ENCODE data around the gene SHB. TPM values are rescaled to one million over a fixed set of nuclear protein-coding genes. Genes with fewer than 3 reads are reported as not detected.

Gene SHB
- total and polyA plus RNA-seq, 2 of the 13 experiments (the other 11 are each of a cell fraction or from before 2014, with no cell fraction given): 19.4 to 20.7 TPM

DNA sequence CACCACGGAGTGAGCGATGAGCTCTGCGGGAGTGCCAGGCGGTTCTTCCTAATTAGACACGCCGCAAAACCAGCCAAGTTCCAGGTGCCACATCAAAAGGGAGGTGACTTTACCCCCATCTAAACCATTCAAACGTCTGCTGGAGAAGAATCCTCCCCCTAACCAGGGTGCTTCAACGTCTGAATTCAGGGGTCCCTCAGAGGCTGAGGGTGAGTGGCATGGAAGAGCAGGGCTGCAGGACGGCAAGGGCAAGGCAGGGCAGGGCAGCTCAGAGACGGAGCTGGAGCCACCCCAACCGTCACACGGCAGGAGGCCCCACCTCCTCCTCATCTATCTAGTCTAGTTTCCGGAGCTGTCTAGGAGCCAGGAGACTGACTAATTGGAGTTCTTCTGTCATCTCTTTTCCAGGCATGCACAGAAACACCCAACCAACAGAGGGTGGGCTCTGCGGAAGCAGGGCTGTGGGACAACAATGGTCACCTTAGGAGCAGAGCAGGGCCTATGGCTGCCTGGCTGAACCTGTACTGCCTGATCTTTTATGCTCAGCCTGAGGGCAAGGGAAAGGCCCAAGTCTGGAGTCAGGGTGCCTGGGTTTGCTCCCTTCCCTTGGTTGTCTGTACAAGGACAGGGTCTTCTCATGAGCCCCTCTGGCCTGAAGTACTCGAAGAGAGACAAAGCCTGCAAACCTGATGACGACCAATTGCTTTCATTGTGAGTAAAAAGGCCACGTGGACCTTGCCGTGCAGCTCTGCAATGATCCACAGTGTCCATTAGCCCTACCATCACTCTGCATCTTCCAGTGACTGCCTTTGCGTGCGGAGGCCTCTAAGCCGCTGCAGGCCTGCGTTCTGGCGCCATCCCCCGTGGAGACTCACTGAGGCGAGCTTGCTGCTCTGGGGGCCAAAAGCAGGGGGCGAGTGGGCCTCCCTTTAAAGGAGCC is 84.1 kb downstream of the SHB start:
- Histone ChIP-seq H3K4me3 (replicated peaks in 1 of 3; ENCODE audit: insufficient read depth in 1 of 3, low read depth in 2 of 3, low read length in 3 of 3) (no peak overlapping the region), H3K4me1 (ENCODE audit: insufficient read depth, low read length) (0 out of 2 replicates have a peak, but pooled peaks cover 8% of the 10 kb centered on the region), H3K9ac (ENCODE audit: insufficient read depth, low read depth, low read length) (no peak overlapping the region), H3K27me3 (ENCODE audit: control insufficient read depth in 1 of 2, insufficient read depth in 2 of 2, low read length in 2 of 2) (no peaks in the 10 kb centered on the region), H2AFZ (ENCODE audit: low read length) (no peak overlapping the region), H3K4me2 (ENCODE audit: low read depth, low read length) (no peak overlapping the region), H3K79me2 (ENCODE audit: insufficient read depth, low read length) (peaks cover 42% of the 10 kb centered on the region), H3K27ac (ENCODE audit: extremely low read length, insufficient read depth, low read length) (no peak overlapping the region), H4K20me1 (ENCODE audit: insufficient read depth, low read length) (peaks cover 53% of the 10 kb centered on the region), H3K9me3 (ENCODE audit: low read length) (no peaks in the 10 kb centered on the region), H3K36me3 (replicated peaks in 1 of 2; ENCODE audit: control insufficient read depth in 1 of 2, insufficient read depth in 2 of 2, low read length in 2 of 2) (peaks cover 15 to 65% of the 10 kb centered on the region in 2 experiments)
- in situ Hi-C loops (cut with HindIII; ENCODE audit: extremely low pct_ligation_motif_present, low pct_unique_long_range_greater_than_20kb) (no loop called here), intact Hi-C loops (cut with micrococcal nuclease; ENCODE audit: unreplicated experiment) (no loop called here)
- no TSS peak for BruUV-seq (replicated peaks)
- 95% methylated on average over 21 of the region's 26 CpGs for WGBS (ENCODE audit: low lambda C conversion rate)
- no peak for TF ChIP-seq GFI1 (CRISPR knock-in tag; IDR thresholded peaks at IDR 0.05; ENCODE audit: borderline replicate concordance)
- TF ChIP-seq, protein P1, sequence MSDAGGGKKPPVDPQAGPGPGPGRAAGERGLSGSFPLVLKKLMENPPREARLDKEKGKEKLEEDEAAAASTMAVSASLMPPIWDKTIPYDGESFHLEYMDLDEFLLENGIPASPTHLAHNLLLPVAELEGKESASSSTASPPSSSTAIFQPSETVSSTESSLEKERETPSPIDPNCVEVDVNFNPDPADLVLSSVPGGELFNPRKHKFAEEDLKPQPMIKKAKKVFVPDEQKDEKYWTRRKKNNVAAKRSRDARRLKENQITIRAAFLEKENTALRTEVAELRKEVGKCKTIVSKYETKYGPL (CRISPR knock-in tag; IDR thresholded peaks at IDR 0.05): no peak
- no peak for TF ChIP-seq BRF2 (CRISPR knock-in tag; IDR thresholded peaks at IDR 0.05)
- TF ChIP-seq ZNF383 (CRISPR knock-in tag; IDR thresholded peaks at IDR 0.05; ENCODE audit: borderline replicate concordance): no peak
- TF ChIP-seq TEAD2 (CRISPR knock-in tag; IDR thresholded peaks at IDR 0.05): no peak
- TF ChIP-seq, protein P2, sequence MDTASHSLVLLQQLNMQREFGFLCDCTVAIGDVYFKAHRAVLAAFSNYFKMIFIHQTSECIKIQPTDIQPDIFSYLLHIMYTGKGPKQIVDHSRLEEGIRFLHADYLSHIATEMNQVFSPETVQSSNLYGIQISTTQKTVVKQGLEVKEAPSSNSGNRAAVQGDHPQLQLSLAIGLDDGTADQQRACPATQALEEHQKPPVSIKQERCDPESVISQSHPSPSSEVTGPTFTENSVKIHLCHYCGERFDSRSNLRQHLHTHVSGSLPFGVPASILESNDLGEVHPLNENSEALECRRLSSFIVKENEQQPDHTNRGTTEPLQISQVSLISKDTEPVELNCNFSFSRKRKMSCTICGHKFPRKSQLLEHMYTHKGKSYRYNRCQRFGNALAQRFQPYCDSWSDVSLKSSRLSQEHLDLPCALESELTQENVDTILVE (CRISPR knock-in tag; IDR thresholded peaks at IDR 0.05): no peak
- TF ChIP-seq, protein P3, sequence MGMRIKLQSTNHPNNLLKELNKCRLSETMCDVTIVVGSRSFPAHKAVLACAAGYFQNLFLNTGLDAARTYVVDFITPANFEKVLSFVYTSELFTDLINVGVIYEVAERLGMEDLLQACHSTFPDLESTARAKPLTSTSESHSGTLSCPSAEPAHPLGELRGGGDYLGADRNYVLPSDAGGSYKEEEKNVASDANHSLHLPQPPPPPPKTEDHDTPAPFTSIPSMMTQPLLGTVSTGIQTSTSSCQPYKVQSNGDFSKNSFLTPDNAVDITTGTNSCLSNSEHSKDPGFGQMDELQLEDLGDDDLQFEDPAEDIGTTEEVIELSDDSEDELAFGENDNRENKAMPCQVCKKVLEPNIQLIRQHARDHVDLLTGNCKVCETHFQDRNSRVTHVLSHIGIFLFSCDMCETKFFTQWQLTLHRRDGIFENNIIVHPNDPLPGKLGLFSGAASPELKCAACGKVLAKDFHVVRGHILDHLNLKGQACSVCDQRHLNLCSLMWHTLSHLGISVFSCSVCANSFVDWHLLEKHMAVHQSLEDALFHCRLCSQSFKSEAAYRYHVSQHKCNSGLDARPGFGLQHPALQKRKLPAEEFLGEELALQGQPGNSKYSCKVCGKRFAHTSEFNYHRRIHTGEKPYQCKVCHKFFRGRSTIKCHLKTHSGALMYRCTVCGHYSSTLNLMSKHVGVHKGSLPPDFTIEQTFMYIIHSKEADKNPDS (CRISPR knock-in tag; IDR thresholded peaks at IDR 0.05): no peak
- TF ChIP-seq FOSL1 (CRISPR knock-in tag; IDR thresholded peaks at IDR 0.05; ENCODE audit: borderline replicate concordance): no peak
- TF ChIP-seq ZNF496 (CRISPR knock-in tag; IDR thresholded peaks at IDR 0.05; ENCODE audit: insufficient replicate concordance): no peak
- CTCF ChIA-PET (ENCODE audit: low intra/inter-chr PET ratio, low total read pairs): no interaction called here
- POLR2A ChIA-PET: no interaction called here
- FAIRE-seq: no peak
- no peak for DNase-seq (ENCODE audit: low spot score)
- peak; percentile 7; the same call in 2 of the 3 replicates for ATAC-seq

Data from HepG2 (cell line).